Keratinocyte (primary cell): Measurements from ENCODE around the gene KLHDC7B.

Experiments used
- CTCF ChIP-seq, 3 experiments: IDR thresholded peaks in 1 of 3; conservative IDR thresholded peaks in 1 of 3; optimal IDR thresholded peaks in 1 of 3; 2 replicates in 2 of 3; 3 replicates in 1 of 3; pipeline versions ENCODE3 to v1.5.1; 2011; ENCODE audit warnings: low read length in 3 of 3, mild to moderate bottlenecking in 3 of 3, moderate library complexity in 2 of 3, control low read depth in 1 of 3, inconsistent platforms in 1 of 3; ENCODE audit not compliant: insufficient read depth in 2 of 3; ENCODE audit errors: extremely low read depth in 1 of 3
- EZH2 ChIP-seq: IDR thresholded peaks from one replicate; pipeline ENCODE4 v1.6.1; 2012; ENCODE audit warnings: inconsistent platforms, mild to moderate bottlenecking, low read length, moderate library complexity

GRCh38 chr22:50524676-50525103 is 21.0 kb upstream of the KLHDC7B start:
- TF ChIP-seq EZH2: no peak
- TF ChIP-seq CTCF (optimal IDR thresholded peaks at IDR 0.05 in 1 of 3, IDR thresholded peaks at IDR 0.05 in 1 of 3, conservative IDR thresholded peaks at IDR 0.05 in 1 of 3; ENCODE audit: extremely low read depth in 1 of 3, insufficient read depth in 2 of 3, low read length in 3 of 3): no peak
